ENCODE measurements around the gene CAPN10.

CAPN10 gene

DNA sequence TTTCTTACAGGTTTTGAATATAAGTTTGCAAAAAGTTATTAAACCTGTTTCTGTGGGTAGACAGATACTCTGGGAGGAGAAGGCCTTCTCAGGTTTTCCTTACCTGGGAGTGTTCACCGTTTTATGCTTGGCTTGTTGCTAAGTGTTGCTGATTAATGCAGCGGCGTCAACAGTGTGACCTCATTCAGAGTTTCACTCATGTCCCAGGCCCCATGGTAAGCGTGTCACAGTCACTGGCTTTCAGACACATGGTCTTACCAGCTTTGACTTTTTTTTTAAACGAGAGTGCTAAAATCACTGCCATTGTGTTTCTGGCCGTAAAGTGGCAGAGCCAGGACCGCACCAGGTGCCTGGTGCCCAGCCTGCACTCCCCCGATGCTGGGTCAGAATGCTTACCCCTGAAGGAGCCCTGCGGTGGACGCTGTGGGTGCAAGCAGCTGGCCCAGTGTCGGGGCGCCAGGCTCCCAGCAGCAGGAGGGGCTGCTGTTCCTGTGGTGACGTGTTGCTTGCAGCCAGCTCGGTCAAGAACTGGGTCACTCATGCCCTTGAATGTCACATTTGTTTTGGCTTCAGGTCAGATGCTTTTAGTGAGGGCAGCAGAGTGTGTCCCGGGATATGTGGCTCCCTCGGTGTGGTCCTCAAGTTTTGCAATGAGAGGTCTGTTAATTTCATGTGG is 3.5 kb downstream of the CAPN10 start:
- no peak for DNase-seq (ENCODE audit: low read depth)

GRCh38 chr2:240590681-240591111 is 4.2 kb downstream of the CAPN10 start:
- DNase-seq (ENCODE audit: low read depth) = no peak

- no peak for DNase-seq (ENCODE audit: low read depth)
Measured at GRCh38 chr2:240591226-240591625, 4.7 kb downstream of the CAPN10 start.

GRCh38 chr2:240591784-240592183 is 5.2 kb downstream of the CAPN10 start:
- no peak for DNase-seq (ENCODE audit: low read depth)

- no peak for DNase-seq (ENCODE audit: low read depth)
Measured at GRCh38 chr2:240593026-240593702, 6.6 kb downstream of the CAPN10 start.

- DNase-seq (ENCODE audit: low read depth) = no peak
Measured at GRCh38 chr2:240593703-240594451, 7.3 kb downstream of the CAPN10 start.

GRCh38 chr2:240594511-240595380 is 8.2 kb downstream of the CAPN10 start:
- no peak for DNase-seq (ENCODE audit: low read depth)

DNA sequence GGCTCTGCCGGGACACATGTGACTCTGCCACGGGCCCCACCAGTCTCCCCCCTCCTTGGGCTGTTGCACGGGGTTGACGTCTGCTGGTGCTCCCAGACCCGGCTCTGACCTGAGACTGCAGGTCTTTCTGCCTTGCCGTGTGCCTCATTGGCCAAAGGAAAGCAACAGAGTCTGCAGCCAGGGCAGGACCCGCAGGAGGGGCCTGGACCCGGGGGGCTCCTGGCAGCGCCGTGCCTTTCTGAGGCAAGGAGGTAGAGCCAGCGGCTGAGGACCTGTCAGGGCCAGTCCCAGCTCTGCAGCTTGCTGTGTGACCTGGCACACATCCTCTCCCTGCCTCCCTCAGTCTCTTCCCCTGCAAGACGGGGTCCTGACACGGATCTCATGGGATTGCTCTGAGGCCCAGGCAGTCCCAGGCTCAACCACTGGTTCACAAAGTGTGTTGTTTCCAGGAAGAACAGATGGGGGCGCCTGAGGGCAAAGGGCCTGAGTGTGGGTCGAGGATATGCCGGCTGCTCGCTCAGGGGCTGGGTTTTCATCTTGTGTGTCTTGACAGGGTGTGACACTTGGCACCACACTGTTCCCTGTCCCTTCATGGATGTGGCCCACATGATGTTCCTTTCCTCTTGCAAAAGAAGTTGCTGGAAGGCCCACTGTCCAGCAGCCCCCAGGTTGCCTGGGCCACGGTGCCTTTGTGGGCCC is 9.0 kb downstream of the CAPN10 start:
- DNase-seq (ENCODE audit: low read depth) = no peak

- no peak for DNase-seq (ENCODE audit: low read depth)
Measured at GRCh38 chr2:240596080-240596460, 9.5 kb downstream of the CAPN10 start.

- no peak for DNase-seq (ENCODE audit: low read depth)
Measured at GRCh38 chr2:240596491-240596931, 10.0 kb downstream of the CAPN10 start.

- DNase-seq (ENCODE audit: low read depth) = no peak
Measured at GRCh38 chr2:240597054-240597418, 10.5 kb downstream of the CAPN10 start.

- no peak for DNase-seq (ENCODE audit: low read depth)
Measured at GRCh38 chr2:240597419-240598181, 11.1 kb downstream of the CAPN10 start.

DNA sequence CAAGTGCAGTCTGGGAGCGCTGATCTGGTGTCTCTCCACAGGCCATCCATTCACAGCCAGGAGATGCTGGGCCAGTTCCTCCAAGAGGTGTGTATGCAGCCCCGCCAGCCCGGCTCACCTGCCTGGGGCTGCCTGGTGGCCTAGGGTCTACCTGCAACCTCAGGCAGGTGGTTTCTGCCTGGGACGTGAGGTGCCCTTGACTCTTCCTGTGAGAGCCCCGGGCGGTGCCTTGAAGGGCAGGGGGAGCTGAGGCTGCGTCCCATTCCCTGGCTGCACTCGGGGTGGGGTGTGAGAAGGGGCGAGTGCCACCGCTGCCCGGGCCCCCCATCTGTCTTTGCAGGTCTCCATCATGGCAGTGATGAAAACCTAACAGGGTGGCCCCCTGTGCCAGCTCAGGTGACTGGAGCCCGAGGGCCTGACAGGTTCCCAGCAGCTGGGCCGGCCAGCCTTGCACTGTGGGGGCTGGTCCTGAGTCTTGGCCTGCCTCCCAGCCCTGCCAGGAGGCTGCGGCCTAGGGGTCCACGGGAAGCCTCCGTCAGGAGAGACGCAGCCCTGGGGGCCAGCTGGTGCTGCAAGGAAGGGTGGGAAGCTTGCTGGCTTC is 11.9 kb downstream of the CAPN10 start:
- no peak for DNase-seq (ENCODE audit: low read depth)

DNA sequence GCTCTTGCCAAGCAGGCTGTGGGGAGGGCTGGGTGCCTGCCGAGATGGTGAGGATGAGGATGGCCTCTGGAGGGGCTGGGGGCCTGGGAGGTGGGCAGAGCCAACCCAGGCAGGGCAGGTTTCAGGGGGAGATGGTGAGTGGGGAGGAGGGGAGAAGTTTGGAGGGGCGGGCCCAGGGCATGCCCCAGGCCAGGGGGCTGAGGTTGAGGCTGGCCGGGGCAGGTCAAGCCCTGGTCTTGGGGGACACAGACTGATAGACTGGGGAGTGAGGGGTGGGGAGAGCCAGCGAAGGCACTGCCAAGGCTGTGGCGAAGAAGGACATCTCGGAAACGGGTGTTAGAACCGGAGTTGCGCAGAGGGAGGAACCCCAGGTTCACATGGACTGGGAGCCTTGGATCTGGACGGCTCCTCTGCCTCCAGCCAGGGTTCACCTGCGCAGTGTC is 12.6 kb downstream of the CAPN10 start:
- DNase-seq (ENCODE audit: low read depth) = no peak

- no peak for DNase-seq (ENCODE audit: low read depth)
Measured at GRCh38 chr2:240600451-240600961, 14.0 kb downstream of the CAPN10 start.

GRCh38 chr2:240601061-240601830 is 14.7 kb downstream of the CAPN10 start:
- no peak for DNase-seq (ENCODE audit: low read depth)

DNA sequence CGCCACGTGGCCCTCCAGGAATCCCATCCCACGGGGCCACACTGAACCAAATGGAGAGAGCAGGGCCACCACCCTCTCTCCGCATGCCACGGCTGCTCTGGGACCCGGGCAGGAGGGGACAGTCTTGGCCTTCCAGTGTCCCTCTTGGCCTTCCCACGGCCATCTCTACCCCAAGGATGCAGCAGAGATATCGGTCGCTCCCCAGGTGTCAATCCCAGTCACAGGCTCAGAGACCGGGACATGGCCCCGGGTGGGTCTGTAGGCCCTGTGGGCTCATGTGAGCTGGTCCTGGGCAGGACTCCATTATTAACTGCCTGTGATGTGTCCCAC is 15.3 kb downstream of the CAPN10 start:
- no peak for DNase-seq (ENCODE audit: low read depth)

DNA sequence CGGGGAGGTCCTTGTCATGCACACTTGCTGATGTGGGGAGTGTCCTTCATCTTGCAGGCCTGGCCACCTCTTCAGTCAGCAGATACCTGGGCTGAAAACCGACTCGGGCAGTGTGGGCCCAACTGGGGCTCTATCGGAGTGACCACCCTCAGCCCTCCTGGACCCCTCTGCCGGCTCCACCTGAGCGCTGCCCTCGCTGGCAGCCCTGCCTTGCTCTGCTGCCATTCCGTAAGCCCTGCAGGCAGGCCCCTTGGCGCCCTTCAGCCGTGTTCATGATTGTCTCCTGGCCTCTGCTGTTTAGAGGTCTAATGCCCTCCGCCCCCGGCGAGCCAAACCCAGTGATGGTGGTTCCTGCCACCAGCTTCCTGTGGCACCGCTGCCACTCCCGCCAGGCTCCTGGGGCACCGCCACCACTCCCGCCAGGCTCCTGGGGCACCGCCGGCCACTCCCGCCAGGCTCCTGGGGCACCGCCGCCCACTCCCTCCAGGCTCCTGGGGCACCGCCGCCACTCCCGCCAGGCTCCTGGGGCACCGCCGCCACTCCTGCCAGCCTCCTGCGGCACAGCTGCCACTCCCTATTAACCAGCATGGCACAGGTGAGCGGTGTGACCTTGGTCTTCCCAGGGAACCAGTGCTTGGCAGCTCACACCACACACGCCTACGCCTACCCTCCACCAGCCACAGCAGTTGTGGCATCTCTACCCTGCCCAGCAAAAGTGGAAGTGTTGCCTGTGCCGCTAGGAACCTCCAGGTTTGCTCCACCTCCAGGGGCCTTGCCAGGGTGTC is 15.9 kb downstream of the CAPN10 start:
- no peak for DNase-seq (ENCODE audit: low read depth)

All from stimulated activated CD8-positive, alpha-beta memory T cell treated with anti-CD3 and anti-CD28 coated beads, Interleukin-15, amount 100 ng/mL, for 1 hour (primary cell).